Kidney capillary endothelial cell (primary cell): ENCODE measurements around the gene CDCA7L.
A peak's percentile ranks its signal among the peaks of the same experiment; 100 is the strongest.
"Not testable (repeated sequence)": the region's sequence is repeated elsewhere in the genome, so short reads cannot be mapped to it uniquely, and the experiment has no call there.

Experiments used
- DNase-seq: peaks from one replicate; pipeline ENCODE4 v3.0.0-alpha.2; 2018; ENCODE audit warnings: low spot score

Gene CDCA7L

GRCh38 chr7:21903020-21903786 is 42.5 kb downstream of the CDCA7L start:
- DNase-seq, result no peak

DNA sequence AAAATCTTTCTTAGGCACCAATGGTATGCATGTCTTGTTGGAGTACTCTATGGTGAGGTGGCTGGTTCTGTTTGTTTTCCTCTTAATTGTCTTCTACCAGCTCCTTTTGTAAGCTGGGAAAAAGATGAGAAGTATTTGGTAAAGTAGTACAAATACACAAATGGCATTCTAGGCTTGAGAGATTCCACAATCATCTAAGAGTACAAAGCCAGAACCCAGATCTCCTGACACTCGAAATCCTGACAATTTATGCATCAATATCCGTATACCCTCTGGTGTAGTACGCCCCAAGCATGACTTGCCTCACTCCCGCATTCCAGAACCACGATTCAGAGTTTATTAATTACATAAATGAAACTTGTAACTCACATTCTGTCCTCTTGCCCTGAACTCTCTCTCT is 43.5 kb downstream of the CDCA7L start:
- DNase-seq, result no peak

- no peak for DNase-seq
Observed at GRCh38 chr7:21898265-21898930, 47.3 kb downstream of the CDCA7L start.

DNA sequence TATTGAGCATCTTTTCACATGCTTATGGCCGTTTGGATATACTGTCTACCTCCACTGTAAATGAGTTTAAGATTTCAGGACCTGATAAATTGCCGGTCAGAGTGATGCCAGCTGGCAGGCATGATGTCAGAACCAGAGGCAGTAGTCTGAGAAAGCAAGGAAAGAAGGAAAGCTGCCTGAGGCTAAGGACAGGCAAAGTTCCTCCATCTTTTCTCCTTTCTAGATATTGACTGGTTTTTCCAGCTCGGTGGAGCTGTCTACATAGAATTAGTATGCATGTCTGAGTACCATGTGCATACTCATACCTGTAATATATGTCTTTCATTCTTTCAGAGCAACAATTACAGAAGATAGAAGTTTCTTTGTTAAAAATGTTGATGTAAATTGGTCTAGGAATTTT is 52.3 kb downstream of the CDCA7L start:
- DNase-seq, result no peak

DNA sequence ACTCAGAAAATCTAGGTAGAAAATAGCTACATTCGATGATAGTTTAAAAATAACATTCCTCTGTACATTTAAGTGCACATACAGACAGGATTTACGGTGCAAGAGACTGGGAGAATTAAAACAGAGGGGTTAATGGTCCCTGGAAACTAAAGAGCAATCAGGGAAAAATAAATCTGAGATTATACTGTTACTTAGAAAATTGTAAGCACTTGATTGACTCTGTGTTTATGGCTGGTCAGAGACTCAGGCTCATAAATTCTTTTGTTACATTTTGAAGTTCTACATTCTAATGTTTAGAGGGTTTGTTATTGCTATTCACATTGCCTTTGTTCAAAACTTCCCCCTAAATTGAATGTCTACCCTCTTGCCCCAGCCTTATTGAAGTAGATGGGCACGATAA is 54.4 kb downstream of the CDCA7L start:
- no peak for DNase-seq

DNA sequence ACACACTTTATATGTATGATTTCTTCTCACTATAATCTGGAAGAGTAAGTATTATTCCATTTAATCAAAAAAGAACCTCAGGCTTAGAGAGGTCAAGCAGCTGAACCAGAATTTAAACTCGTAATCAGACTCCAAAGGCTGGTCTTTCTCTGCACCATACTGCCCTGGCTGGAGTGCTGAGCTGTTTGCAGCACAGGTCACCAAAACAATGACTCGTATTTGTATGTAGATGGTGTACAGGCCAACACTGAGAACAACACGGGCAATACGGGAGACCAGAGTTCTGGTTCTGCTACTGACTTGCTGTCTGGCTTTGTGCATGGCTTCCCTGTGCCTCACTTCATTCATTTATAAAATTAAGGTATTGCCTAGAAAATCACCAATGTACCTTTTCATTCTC is 57.9 kb downstream of the CDCA7L start:
- DNase-seq, result no peak

DNA sequence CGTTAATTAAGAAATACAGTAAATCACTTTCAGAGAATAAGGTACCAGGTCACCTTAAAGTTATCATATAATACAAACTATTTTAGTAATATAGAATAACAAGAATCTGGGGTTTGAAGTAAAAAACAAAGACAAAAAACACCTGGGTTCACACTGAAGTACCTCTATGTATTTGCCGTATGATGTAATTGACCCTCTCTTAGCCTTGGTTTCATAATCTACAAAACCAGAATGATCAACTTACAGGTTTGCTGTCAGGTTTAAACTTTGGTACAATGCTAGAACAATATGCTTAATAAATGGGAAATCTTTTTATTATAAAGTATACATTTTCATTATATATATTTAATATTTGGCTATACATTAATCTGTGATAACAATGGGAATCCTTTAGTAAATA is 58.3 kb downstream of the CDCA7L start:
- DNase-seq, result no peak

DNA sequence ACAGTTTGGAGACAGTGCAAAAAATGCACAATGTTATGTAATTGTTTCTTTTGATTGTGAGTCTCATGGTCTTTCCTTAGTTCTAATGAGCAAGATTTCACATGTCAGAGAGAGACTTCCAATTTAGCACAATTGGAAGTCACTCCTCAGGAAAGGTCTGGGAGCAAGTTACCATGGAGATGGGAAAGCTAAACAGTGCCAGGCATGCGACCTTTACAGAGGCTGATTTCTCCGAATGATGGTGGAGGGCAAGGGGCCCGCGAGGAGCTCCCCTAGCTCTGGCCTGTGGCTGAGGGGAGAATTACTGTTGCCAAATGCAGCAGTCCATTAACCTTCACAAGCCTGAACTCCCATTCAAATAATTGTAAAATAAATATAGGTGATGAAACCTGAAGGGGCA is 59.3 kb downstream of the CDCA7L start:
- no peak for DNase-seq

DNA sequence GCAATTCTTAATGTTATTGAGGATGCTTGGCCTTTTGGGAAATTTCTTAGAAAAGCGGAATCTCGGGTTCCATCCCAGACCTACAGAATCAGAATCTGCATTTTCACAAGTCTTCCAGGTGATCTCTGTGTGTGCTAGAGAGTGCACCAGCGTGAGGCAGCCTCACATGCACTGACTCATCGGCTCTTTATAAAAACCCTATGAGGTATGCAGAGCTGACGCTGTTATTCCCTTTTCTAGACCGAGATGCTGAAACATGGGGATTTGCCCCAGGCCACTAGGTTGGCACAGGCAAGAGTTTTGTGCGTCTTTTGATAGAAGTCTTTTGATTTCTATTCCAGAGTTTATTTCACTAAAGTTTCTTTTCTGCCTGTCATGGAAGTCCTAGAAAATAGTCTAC is 61.2 kb downstream of the CDCA7L start:
- no peak for DNase-seq

DNA sequence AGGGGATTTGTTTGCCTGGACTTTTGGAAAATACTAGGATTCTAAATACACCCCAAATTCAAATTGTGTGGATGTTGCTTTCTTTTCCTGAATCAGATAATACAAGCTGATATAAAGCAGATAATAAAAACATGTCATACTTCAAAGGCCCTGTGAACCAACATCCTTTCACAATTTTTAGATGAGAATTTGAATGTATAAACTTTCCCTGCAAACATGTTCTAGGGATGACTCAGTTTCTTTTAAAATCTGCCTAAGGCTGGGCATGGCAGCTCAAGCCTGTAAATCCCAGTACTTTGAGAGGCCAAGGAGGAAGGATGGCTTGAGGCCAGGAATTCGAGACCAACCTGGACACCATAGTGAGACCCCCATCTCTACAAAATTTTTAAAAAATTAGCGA is 62.2 kb downstream of the CDCA7L start:
- not testable (repeated sequence) for DNase-seq

GRCh38 chr7:21883069-21883468 is 62.6 kb downstream of the CDCA7L start:
- no peak for DNase-seq

- no peak for DNase-seq
Observed at GRCh38 chr7:21869785-21870402, 75.8 kb downstream of the CDCA7L start.

DNA sequence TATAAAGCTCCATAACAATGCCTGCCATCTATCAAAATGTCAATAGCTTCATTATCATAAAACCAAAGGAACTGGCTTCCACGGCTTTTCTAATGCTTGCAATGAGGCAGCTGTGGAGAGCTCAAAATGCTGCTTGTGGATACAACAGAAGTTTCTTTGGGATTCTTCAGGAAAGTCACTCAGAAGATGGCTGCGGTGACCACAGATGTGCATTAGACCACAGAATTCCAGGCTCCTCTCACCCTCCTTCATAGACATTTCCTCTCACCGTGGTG is 77.2 kb downstream of the CDCA7L start:
- DNase-seq, result no peak

DNA sequence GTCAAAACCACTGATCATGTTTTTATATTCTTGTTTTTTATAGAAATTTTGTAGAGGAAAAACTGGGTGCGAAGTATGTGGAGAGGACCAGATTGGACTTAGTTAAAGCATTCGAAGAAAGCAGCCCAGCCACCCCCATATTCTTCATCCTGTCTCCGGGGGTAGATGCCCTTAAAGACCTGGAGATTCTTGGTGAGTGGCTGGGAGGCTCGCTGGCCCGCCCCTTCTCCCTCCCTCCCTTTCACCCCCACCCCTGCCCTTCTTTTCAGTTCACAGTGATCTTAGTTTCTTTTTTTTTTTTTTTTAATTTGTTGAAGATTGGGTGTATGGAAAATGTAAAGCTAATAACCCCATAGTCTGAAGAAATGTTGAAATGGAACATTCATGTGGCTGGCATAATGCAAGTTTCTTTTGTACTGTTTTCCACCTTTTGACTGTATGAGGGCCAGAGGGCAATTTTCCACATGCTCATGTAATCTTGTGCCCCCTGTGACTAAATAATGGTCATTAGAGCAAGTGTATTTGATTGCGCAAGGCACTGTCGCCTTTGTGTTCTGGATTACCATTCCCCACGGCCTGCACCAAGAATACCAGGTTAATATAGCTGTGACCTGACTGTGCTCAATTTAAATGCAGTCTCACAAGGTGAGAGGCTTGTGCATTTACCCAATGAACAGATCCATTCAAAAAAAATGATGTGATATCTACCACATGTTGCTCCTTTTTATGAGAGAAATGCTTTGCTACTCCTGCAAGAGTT is 77.7 kb downstream of the CDCA7L start:
- no peak for DNase-seq

GRCh38 chr7:21867226-21867625 is 78.5 kb downstream of the CDCA7L start:
- DNase-seq, result no peak

GRCh38 chr7:21866731-21867130 is 79.0 kb downstream of the CDCA7L start:
- DNase-seq, result no peak

DNA sequence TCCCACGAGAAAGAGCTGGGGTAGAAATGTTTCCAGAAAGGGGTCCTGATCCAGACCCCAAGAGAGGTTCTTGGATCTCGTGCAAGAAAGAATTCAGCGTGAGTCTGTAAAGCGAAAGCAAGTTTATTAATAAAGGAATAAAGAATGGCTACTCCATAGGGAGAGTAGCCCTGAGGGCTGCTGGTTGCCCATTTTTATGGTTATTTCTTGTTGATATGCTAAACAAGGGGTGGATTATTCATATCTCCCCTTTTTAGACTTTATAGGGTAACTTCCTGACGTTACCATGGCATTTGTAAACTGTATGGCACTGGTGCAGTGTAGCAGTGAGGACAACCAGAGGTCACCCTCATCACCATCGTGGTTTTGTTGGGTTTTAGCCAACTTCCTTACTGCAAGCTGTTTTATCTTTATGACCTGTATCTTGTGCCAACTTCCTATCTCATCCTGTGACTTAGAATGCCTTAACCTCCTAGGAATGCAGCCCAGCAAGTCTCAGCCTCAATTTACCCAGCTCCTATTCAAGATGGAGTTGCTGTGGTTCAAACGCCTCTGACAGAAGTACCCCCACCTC is 80.0 kb downstream of the CDCA7L start:
- DNase-seq, result not testable (repeated sequence)

DNA sequence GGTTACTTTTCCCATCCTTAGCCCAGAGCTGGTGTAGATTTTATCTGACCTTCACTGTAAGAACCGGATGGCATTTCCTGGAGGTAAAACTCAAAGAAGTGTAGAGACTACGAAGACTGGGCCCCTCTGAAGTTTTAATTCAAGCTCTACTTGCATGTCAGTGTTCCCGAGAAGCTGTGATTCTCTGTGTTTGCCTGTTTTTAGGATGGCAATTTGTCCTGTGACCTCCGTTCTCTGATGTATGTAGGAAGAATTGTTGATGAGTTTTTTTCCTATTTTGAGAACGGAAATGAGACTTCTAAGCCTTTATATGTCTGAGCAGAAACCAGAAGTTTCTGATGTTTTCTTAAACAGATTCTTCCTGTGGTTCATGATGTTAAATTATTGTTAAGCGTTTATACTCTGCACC is 94.1 kb downstream of the CDCA7L start:
- DNase-seq, result peak; percentile 32
